Measurements from ENCODE around the gene XAF1.

- TF ChIP-seq NFXL1 (IDR thresholded peaks at IDR 0.05; ENCODE audit: borderline replicate concordance) (no peak), USF2 (IDR thresholded peaks at IDR 0.05; ENCODE audit: borderline replicate concordance, low read depth, low read length) (no peak), CTCF (IDR thresholded peaks at IDR 0.05 in 2 of 3, conservative IDR thresholded peaks at IDR 0.05 in 1 of 3; ENCODE audit: control insufficient read depth in 2 of 3, extremely low read depth in 1 of 3, insufficient read depth in 1 of 3, low read depth in 3 of 3, low read length in 3 of 3) (no peak), STAT1 (conservative IDR thresholded peaks at IDR 0.05) (no peak), EP300 (IDR thresholded peaks at IDR 0.05; ENCODE audit: borderline replicate concordance in 1 of 2, control insufficient read depth in 1 of 2, low read depth in 2 of 2, low read length in 2 of 2) (no peak), ZZZ3 (IDR thresholded peaks at IDR 0.05; ENCODE audit: control insufficient read depth, insufficient read length, low read depth) (no peak), NR2C1 (IDR thresholded peaks at IDR 0.05) (no peak), ZNF274 (IDR thresholded peaks at IDR 0.05; ENCODE audit: insufficient read depth, insufficient read length) (no peak), EZH2 (IDR thresholded peaks at IDR 0.05; ENCODE audit: borderline replicate concordance, control insufficient read depth, low read depth, low read length) (no peak), CREB1 (IDR thresholded peaks at IDR 0.05; ENCODE audit: low read depth) (no peak)
Observed at GRCh38 chr17:6815775-6816174, 59.9 kb downstream of the XAF1 start.
